ENCODE data around the gene FBXO36.

Gene FBXO36

GRCh38 chr2:230060672-230061293, 138.5 kb downstream of the FBXO36 start:
- TF ChIP-seq, protein P1, sequence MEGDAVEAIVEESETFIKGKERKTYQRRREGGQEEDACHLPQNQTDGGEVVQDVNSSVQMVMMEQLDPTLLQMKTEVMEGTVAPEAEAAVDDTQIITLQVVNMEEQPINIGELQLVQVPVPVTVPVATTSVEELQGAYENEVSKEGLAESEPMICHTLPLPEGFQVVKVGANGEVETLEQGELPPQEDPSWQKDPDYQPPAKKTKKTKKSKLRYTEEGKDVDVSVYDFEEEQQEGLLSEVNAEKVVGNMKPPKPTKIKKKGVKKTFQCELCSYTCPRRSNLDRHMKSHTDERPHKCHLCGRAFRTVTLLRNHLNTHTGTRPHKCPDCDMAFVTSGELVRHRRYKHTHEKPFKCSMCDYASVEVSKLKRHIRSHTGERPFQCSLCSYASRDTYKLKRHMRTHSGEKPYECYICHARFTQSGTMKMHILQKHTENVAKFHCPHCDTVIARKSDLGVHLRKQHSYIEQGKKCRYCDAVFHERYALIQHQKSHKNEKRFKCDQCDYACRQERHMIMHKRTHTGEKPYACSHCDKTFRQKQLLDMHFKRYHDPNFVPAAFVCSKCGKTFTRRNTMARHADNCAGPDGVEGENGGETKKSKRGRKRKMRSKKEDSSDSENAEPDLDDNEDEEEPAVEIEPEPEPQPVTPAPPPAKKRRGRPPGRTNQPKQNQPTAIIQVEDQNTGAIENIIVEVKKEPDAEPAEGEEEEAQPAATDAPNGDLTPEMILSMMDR (IDR thresholded peaks at IDR 0.05): no peak
